RPMI7951 (cell line): Measurements from ENCODE around the gene TMEM245. TPM values are rescaled to one million over a fixed set of nuclear protein-coding genes. Genes with fewer than 3 reads are reported as not detected.
A peak's percentile ranks its signal among the peaks of the same experiment; 100 is the strongest.

Experiments used
- DNase-seq: peaks from one replicate; pipeline ENCODE4 v3.0.0-alpha.2; 2012; ENCODE audit warnings: low read depth
- total RNA-seq: library from RNA; depleted of rRNA; stranded (reverse); fragments of >200 nt; shearing (Covaris generic); gene quantifications from 2 replicates; pipeline ENCODE4 v1.2.3, GENCODE V29; 2014

Gene TMEM245
- total RNA-seq, 1 experiment from 2014 or later: 47.6 TPM

- DNase-seq: no peak
Measured at GRCh38 chr9:109101202-109101595, 18.5 kb downstream of the TMEM245 start.

GRCh38 chr9:109100543-109101201, 19.1 kb downstream of the TMEM245 start:
- no peak for DNase-seq

- DNase-seq: no peak
Measured at GRCh38 chr9:109098960-109099308, 20.8 kb downstream of the TMEM245 start.

- DNase-seq: peak; percentile 90
Measured at GRCh38 chr9:109098171-109098959, 21.4 kb downstream of the TMEM245 start.

- no peak for DNase-seq
Measured at GRCh38 chr9:109097146-109097545, 22.6 kb downstream of the TMEM245 start.

GRCh38 chr9:109095321-109095720, 24.4 kb downstream of the TMEM245 start:
- DNase-seq: no peak

GRCh38 chr9:109094268-109094667, 25.5 kb downstream of the TMEM245 start:
- DNase-seq: no peak

GRCh38 chr9:109092587-109092986, 27.2 kb downstream of the TMEM245 start:
- no peak for DNase-seq

GRCh38 chr9:109092051-109092580, 27.6 kb downstream of the TMEM245 start:
- DNase-seq: no peak

GRCh38 chr9:109088221-109088620, 31.5 kb downstream of the TMEM245 start:
- no peak for DNase-seq

GRCh38 chr9:109087795-109088194, 32.0 kb downstream of the TMEM245 start:
- DNase-seq: no peak

- DNase-seq: peak; percentile 28
Measured at GRCh38 chr9:109086221-109086620, 33.5 kb downstream of the TMEM245 start.

- DNase-seq: no peak
Measured at GRCh38 chr9:109085510-109085909, 34.2 kb downstream of the TMEM245 start.

- DNase-seq: no peak
Measured at GRCh38 chr9:109083813-109084405, 35.8 kb downstream of the TMEM245 start.

GRCh38 chr9:109083141-109083540, 36.6 kb downstream of the TMEM245 start:
- no peak for DNase-seq

- DNase-seq: no peak
Measured at GRCh38 chr9:109082091-109082620, 37.6 kb downstream of the TMEM245 start.

- no peak for DNase-seq
Measured at GRCh38 chr9:109074236-109074889, 45.4 kb downstream of the TMEM245 start.

GRCh38 chr9:109072821-109073435, 46.8 kb downstream of the TMEM245 start:
- DNase-seq: no peak

- DNase-seq: no peak
Measured at GRCh38 chr9:109072133-109072692, 47.5 kb downstream of the TMEM245 start.

- no peak for DNase-seq
Measured at GRCh38 chr9:109068764-109069163, 51.0 kb downstream of the TMEM245 start.
